Measurements from ENCODE around the gene GAK. TPM values are rescaled to one million over a fixed set of nuclear protein-coding genes. Genes with fewer than 3 reads are reported as not detected.

The GAK gene
- total RNA-seq, 1 experiment from 2014 or later: 81.1 TPM

DNA sequence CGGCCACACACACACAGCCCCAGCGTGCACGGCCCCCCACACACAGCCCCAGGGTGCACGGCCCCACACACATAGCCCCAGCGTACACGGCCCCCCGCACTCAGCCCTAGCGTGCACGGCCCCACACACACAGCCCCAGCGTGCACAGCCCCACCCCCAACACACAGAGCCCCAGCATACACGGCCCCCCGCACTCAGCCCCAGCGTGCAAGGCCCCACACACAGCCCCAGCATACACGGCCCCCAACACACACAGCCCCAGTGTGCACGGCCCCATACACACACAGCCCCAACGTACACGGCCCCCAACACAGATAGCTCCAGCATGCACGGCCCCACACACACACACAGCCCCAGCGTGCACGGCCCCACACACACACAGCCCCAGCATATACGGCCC lies 17.6 kb downstream of the GAK start:
- DNase-seq: no peak
- Histone ChIP-seq H3K36me3 (peaks cover 13% of the 10 kb centered on the region), H3K27me3 (no peaks in the 10 kb centered on the region), H3K9me3 (replicated peaks) (peaks cover 5% of the 10 kb centered on the region; the same call in 1 of the 2 replicates), H3K4me1 (no peaks in the 10 kb centered on the region), H3K27ac (no peak overlapping the region), H3K4me3 (no peak overlapping the region)

DNA sequence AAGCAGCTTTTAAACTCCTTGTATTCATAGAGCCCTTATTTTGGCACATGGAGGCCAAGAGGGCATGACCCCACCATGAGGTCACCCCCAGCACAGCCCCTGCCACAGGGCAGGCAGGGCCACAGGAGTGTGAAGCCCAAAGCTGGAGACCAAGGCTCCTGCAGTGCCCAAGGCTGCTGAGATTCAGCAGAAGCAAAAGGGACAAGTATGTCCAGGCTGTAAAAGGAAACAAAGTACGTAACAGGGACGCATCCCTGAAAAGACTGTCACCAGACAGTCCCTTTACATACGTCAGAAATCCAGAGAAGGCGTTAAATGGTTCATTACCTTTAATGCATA lies 18.9 kb downstream of the GAK start:
- H3K4me1 ChIP-seq: no peaks in the 10 kb centered on the region
- no peak overlapping the region for H3K4me3 ChIP-seq
- no peak for DNase-seq
- H3K9me3 ChIP-seq (replicated peaks): peaks cover 3% of the 10 kb centered on the region; the same call in 1 of the 2 replicates
- no peak overlapping the region for H3K27ac ChIP-seq
- H3K27me3 ChIP-seq: no peaks in the 10 kb centered on the region
- H3K36me3 ChIP-seq: peaks cover 18% of the 10 kb centered on the region

DNA sequence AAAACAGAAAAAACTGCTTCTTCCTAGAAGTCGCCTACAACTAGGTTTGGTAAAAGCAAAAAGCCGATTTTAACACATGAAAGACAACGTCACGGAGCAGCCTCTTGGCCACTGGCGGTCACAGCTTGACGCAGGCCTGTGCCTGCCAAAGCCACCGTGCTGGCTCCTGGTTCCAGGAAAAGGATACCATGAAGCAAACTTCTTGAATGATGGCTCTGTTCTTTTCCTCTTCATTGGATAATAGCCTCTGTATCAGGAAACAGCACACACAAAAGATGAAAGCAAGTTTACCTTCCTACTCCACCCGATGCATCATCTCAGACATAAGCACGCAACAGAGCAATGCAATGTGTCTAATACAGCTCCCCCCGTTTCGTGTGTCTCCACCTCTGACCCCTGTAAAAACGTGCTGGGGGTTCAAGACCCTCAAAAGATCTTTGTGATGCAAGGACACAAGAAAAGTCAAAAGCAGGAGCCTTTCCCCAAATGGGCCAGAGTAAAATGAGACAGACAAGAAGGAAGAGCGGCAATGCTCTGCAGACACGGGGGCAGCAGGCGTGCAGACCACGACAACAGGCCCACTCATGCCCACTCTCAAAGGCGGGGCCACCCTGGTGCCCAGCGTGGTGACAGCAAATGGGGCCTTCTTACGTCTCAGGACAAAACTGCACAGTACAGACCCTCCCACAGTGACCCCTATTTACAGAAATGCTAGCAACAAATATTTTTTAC lies 19.4 kb downstream of the GAK start:
- no peak overlapping the region for H3K27ac ChIP-seq
- DNase-seq: no peak
- peaks cover 23% of the 10 kb centered on the region for H3K36me3 ChIP-seq

DNA sequence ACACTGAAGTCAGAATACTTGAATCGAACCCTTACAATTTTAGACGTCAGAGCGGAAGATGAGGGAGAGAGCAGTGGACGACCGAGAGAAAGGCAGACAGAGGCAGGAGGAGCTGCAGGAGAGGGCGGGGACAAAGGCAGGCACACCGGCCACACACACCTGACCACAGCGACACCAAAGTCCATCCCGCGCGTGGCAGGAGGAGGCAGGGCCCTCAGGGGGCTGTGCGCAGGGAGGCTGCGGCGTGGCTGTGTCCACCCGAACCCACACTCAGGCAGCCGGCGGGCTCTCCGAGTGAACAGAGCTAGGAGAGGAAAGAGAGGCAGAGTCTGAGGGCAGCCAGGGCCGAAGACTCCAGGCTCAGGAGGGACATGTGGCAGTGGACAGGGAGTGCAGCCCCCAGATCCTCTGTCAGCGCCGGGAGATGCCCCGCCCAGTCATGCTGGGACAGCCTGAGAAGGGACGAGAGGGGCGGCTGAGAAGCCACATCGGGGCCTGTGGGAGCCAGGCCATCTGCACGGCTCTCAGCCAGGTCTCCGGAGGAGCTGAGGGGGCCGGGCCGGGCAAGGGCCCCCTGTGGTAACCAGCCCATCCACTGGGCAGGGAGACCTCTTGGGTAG lies 20.1 kb downstream of the GAK start:
- DNase-seq: no peak
- Histone ChIP-seq H3K4me1 (no peaks in the 10 kb centered on the region), H3K27ac (no peak overlapping the region), H3K4me3 (no peak overlapping the region), H3K36me3 (peaks cover 23% of the 10 kb centered on the region), H3K9me3 (replicated peaks) (no peaks in the 10 kb centered on the region; the same call in 1 of the 2 replicates), H3K27me3 (no peaks in the 10 kb centered on the region)

More for the DNA sequence above, 19.4 kb downstream of the GAK start:
- H3K4me3 ChIP-seq: no peak overlapping the region
- no peaks in the 10 kb centered on the region for H3K27me3 ChIP-seq
- H3K9me3 ChIP-seq (replicated peaks): no peaks in the 10 kb centered on the region
- no peaks in the 10 kb centered on the region for H3K4me1 ChIP-seq

DNA sequence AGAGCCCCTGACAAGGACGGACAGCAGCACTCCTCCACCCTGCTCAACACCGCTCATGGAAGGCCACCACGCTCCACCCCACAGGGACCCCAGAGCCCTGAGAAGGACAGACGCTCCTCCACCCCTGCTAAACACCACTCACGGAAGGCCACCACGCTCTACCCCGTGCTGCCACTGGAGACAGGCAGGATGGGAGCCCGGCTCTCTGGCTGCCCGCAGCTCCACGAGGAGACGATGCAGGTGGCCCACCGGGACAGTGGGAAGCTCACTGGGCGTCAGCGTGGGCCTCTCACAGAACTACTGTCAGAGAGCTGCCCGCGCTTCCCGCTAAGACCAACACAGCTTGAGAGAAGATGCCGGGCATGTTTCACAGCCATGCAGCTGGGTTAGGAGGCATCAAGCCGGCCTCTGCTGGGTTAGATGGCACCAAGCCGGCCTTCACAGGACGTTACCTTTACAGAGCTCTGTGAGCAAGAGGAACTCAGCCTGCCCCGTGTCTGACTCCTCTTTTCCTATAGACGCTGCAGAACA lies 20.8 kb downstream of the GAK start:
- no peaks in the 10 kb centered on the region; the same call in 1 of the 2 replicates for H3K9me3 ChIP-seq (replicated peaks)
- H3K27me3 ChIP-seq: no peaks in the 10 kb centered on the region
- H3K36me3 ChIP-seq: peaks cover 21% of the 10 kb centered on the region
- DNase-seq: no peak
- no peak overlapping the region for H3K27ac ChIP-seq
- no peak overlapping the region for H3K4me3 ChIP-seq
- no peaks in the 10 kb centered on the region for H3K4me1 ChIP-seq

DNA sequence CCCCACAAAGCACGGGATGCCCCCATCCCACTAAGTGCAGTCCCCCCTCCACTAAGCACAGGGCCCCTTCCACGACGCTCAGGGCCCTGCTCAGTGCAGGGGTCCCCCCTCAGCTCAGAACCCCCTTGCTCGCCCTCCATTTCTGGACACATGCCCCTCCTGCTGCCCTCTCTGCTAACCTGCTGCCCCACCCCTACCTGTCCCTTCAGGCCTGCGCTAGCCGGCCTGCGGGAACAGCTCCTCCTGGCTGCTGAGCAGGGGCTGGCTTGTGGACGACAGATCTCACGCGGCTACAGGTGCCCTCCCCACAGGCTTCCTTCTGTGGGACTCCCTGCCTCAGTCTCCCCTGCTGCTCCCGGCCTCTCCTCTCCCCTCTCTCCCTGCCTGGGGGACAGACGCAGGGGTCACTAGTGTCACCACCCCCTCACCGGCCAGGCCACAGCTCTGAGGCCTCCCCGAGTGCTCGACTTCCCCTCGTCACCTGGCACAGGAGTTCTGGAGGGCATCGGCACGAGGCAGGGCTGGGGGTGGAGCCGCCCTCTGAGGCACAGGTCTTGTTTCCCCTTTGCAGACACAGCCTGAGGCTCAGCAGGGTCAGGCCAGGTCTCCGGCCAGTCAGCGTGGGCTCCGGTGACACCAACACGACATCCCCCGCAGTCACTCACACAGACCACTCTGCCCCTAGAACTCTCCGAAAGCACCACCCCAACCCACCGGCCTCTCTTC lies 21.6 kb downstream of the GAK start:
- no peak overlapping the region for H3K4me3 ChIP-seq
- no peaks in the 10 kb centered on the region for H3K4me1 ChIP-seq
- no peak overlapping the region for H3K27ac ChIP-seq
- H3K9me3 ChIP-seq (replicated peaks): no peaks in the 10 kb centered on the region; the same call in 1 of the 2 replicates
- peaks cover 21% of the 10 kb centered on the region for H3K36me3 ChIP-seq
- no peak for DNase-seq
- H3K27me3 ChIP-seq: no peaks in the 10 kb centered on the region

DNA sequence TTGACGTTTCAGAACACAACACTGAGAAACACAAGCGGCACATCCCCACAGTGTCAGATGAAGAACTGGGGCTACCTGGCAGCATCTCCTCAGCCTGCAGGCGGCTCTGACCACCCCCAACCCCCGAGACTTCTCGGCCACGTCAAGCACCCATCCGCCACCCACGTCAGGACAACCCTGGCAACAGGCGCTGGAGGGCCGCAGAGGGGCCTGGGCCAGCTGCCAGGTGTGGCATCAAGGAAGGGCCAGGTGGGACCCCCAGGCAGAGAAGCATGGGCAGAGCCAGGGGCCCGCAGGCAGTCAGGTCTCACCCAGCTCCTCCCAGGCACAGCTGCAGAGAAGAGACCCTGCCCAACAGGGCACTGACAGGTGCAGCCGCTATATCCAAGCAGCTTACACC lies 22.3 kb downstream of the GAK start:
- Histone ChIP-seq H3K27me3 (no peaks in the 10 kb centered on the region), H3K4me3 (no peak overlapping the region), H3K4me1 (no peaks in the 10 kb centered on the region), H3K9me3 (replicated peaks) (no peaks in the 10 kb centered on the region; the same call in 1 of the 2 replicates), H3K36me3 (peaks cover 22% of the 10 kb centered on the region), H3K27ac (no peak overlapping the region)
- DNase-seq: no peak

DNA sequence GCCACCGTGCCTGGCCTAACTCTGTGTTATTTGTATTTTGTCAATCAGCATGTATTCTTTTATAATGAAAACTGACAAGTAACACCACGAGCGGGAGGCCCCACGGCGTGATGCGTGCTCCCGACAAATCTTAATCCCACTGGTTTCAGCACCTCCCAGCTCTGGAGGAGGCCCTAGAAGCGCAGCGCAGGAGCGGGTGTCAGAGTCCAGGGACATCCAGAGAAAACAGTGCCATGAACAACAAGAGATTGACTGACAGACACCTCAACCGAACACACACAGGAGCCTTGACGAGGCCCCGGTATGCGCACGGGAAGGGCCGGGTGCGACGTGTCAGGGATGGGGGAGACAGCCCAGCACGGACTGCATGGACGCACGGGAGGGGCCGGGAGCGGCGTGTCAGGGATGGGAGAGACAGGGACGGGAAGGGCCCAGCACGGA lies 23.0 kb downstream of the GAK start:
- Histone ChIP-seq H3K36me3 (peaks cover 25% of the 10 kb centered on the region), H3K4me1 (no peaks in the 10 kb centered on the region), H3K4me3 (no peak overlapping the region), H3K27me3 (no peaks in the 10 kb centered on the region), H3K27ac (no peak overlapping the region), H3K9me3 (replicated peaks) (no peaks in the 10 kb centered on the region; the same call in 1 of the 2 replicates)
- no peak for DNase-seq

DNA sequence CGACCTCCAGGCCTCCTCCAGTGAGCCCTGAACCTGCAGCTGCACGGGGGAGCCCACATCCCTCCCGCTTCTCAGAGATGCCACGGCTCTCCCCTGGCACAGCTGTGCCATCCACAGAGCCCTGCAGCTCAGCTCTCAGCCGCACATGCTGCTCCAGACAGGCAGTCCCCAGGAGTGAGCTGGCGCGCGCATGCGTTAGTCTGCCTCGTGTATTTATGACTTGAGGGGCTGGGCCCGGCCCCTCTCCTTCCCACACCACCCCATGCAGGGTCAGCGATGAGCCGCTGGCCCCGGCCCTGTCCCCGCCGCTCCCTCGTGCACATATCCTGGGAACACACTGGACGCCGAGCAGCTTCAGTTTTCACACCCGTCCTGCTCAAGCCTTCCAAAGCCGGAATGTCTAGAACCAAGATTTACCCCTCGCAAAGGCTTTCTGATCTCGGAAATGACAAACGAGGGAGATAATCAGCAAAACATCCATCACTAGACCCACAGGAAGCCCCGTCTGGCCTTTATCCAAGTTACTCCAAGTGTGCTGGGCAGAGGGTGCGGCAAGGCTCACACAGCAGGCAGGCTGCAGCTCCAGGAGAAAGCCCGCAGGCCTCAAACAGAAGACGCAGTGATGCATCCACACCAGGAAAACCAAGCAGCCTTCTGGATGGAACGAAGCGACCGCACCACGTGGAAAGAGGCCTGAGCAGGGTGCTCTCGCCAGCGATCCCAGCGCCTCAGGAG lies 24.3 kb downstream of the GAK start:
- Histone ChIP-seq H3K27me3 (no peaks in the 10 kb centered on the region), H3K36me3 (peaks cover 25% of the 10 kb centered on the region), H3K4me1 (no peaks in the 10 kb centered on the region), H3K9me3 (replicated peaks) (no peaks in the 10 kb centered on the region; the same call in 1 of the 2 replicates), H3K4me3 (no peak overlapping the region), H3K27ac (no peak overlapping the region)
- no peak for DNase-seq

DNA sequence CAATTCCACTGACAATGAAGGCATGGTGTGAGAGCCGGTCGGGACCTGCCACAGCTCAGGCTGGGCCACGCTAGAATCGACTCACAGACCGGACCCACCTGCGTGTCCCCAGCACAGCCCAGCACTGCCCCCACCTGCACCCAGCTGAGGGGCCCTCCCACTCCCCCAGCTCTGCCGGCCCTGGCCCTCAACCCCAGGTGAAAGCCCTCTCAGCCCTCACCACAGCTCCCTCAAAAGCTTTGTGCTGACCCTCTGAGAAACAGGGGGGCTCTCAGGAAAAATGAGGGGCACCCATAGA lies 25.1 kb downstream of the GAK start:
- no peaks in the 10 kb centered on the region for H3K27me3 ChIP-seq
- no peak overlapping the region for H3K27ac ChIP-seq
- H3K4me3 ChIP-seq: no peak overlapping the region
- no peaks in the 10 kb centered on the region for H3K4me1 ChIP-seq
- DNase-seq: no peak
- H3K36me3 ChIP-seq: peaks cover 25% of the 10 kb centered on the region
- H3K9me3 ChIP-seq (replicated peaks): no peaks in the 10 kb centered on the region; the same call in 1 of the 2 replicates

DNA sequence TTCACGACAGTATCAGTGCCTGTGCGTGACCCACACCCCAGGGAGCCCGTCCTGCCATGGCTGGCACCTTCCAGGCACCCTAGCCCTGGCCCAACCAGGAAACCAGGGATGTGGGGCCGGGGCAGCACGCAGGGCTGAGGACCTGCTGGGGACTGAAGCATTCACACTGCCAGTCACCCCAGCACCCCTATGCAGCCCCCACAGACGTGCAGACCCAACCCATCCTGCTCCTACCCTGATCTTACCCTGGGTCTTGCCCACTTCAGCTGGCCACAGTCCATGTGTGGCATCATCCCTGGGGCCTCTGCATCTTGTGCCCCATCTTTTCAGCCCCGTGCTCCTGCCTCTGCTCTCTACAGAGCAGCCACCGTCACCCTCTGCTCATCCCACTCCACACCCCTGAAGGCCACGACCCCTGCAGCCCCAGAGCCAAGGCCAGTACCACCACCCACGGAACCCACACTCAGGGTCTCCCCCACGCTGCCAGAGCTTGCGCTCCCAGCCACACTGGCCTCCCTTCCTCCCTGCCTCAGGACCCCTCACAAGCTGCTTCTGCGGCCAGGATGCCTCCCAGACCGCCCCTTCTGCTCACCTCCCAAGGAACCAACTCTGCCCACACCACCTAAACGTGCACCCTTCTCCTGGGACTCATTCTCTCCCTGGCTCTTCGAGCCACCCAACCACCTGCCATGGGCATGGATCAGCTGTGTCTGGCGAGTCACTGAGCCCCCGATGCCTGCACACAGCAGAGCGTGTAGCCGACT lies 25.6 kb downstream of the GAK start:
- no peak for DNase-seq
- no peaks in the 10 kb centered on the region; the same call in 1 of the 2 replicates for H3K9me3 ChIP-seq (replicated peaks)
- H3K4me1 ChIP-seq: no peaks in the 10 kb centered on the region
- H3K36me3 ChIP-seq: peaks cover 25% of the 10 kb centered on the region
- H3K4me3 ChIP-seq: no peak overlapping the region
- H3K27ac ChIP-seq: no peak overlapping the region
- H3K27me3 ChIP-seq: no peaks in the 10 kb centered on the region

DNA sequence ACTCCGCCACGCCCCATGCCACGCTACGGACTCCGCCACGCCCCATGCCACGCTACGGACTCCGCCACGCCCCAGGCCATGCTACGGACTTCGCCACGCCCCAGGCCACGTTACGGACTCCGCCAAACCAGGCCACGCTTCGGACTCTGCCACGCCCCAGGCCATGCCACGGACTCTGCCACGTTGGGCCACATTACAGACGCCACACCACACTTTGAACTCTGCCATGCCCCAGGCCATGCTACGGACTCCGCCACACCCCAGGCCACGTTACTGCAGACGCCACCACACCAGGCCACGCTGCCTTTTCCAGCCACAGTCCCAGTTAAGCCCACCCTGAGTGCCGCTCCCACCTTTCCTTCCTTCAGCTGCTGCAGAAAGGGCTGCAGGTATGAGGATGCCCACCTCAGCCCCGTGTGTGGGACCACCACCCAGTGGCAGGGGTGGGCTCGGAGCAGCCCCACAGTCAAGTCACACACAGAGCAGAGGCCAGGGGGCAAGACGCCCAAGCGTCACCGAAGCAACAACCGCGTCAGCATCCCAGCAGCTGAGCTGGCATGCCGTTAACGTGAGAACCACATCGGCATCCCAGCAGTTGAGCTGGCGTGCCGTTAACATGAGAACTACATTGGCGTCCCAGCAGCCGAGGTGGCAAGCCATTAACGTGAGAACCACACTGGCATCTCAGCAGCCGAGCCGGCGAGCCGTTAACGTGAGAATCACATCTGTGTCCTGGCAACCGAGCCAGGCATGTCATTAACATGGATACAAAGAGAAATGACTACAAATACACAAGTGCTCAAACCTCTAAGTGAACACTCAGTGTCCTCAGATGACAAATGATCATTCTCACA lies 26.4 kb downstream of the GAK start:
- Histone ChIP-seq H3K4me3 (no peak overlapping the region), H3K9me3 (replicated peaks) (no peaks in the 10 kb centered on the region; the same call in 1 of the 2 replicates), H3K36me3 (peaks cover 22% of the 10 kb centered on the region), H3K4me1 (no peaks in the 10 kb centered on the region), H3K27me3 (no peaks in the 10 kb centered on the region), H3K27ac (no peak overlapping the region)
- no peak for DNase-seq
